ENCODE results near the gene LRRC66.

The LRRC66 gene

GRCh38 chr4:52012651-52013050 lies 7.5 kb downstream of the LRRC66 start:
- DNase-seq, result no peak

DNA sequence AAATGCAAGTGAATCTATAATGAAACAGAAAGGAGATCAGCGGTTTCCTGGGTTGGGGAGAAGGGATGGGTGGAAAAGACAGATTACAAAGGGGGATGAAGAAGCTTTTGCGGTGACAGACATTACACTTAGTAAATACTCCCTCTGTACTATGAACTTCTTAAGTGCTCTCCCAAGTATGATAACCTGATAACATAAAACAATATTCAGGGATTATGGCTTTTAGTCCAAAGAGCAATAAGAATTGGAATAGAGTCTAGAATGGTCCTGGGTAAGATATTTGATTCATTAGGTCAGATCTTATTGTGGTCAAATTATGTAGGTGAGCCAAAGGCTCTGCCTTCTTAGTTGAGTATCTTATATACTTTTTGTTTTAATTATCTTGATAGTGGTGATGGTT lies 9.2 kb downstream of the LRRC66 start:
- no peak for DNase-seq

DNA sequence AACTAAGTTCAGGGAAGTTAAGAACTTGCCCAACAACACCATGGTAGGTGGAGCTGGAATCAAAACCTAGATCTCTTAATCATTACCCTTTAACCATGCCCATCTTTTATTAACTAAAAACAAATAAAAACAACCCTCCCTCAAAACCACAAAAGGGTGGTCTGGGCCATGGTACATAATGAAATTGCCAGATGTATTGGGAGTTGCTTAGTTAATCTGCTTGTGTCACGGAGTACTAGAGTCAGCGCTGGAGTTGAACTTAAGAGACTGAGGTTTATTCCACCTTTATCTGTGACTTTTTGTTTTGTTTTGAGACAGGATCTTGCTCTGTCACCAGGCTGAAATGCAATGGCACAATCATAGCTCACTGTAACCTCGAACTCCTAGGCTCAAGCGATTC lies 13.3 kb downstream of the LRRC66 start:
- no peak for DNase-seq

GRCh38 chr4:52005604-52006273 lies 14.4 kb downstream of the LRRC66 start:
- DNase-seq, result no peak

DNA sequence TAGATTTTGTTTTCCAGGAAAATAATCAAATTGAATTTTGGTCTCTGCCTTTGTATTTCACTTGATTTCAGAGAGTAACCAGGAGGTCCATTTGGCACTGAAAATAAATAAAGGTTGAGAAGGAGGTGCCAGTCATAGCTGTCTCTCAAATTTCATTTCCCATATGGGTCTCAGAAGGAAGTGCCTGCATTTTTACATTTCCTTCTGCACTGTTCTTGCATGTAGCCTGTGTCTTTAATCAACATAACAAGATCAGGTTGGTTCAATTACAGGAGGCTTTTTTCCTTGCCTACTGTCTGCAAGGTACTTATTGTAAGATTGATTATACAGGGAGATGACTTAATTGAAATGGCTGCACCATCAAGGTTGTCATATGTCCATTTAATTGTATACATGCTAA lies 15.7 kb downstream of the LRRC66 start:
- DNase-seq, result no peak

- DNase-seq, result no peak
These were observed 18.5 kb downstream of the LRRC66 start for GRCh38 chr4:52001616-52002015.

- no peak for DNase-seq
These were observed 20.9 kb downstream of the LRRC66 start for GRCh38 chr4:51999250-51999649.

DNA sequence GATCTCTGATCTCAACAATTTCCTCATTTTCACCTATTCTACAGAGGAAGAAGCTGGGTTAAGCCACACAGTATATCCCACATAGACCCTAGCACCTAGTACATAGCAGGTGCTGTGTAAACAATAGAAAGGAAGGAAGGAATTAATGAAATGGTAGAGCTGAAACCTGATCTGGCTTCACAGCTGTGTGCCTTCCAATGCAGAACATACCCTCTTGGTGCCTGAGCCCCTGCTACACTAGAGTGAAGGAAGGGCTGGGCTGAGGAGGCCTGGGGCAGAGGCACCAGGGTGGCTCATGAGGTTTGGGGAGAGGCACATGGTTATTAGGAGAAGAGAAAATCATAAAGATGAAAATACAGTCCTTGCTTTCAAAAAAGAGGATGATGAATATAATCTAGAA lies 21.3 kb downstream of the LRRC66 start:
- no peak for DNase-seq

DNA sequence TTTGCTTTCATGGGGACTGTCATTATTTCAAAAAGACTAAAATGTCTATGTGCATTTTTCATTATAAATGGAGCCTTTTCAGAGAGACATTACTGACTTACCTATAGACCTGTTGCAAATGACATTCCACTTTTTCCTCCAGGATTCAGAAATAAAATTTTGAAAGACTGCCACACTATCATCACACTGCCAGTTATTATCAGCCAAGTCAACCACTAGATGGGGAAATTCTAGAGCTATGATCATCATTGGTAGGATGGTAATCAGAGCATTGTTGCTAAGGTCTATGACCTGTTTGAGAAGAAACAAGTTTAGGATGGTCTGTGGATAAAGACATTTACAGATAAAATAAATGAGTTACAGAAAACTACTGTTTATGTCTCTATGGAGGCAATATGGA lies 22.5 kb downstream of the LRRC66 start:
- DNase-seq, result no peak

GRCh38 chr4:51995647-51996220 lies 24.4 kb downstream of the LRRC66 start:
- no peak for DNase-seq

- DNase-seq, result no peak
These were observed 54.3 kb downstream of the LRRC66 start for GRCh38 chr4:51965862-51966261.

DNA sequence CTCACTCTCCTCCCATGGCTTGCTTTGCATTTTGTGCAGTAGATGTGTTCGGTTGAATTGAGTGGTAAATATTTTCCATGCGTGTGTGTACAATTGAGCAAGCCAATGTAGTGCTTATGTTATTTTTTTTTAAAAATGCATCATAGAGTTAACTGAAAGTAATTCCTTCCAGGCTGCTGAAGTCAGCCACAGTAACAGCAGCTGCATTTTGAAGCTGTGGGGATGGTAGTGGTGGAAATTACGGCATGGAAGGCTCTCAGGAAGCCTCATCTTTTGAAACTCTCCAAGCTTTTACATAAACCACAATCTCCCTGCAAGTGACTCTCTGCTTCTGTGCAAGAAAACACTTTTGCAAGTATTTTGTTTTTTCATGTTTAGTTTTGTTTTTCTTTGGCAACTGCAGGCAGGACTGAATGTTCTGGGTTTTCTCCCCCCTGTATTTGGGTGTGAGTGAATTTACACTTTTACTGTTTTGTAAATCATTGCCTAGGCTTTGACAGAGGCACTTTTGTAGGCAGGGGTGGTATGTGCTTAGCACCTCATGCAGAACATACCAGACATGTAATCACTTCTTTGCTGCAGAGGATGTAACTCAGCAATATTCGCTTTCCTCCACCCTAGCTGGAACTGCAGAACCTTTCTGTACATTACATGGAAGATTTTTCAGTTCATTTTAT lies 56.2 kb downstream of the LRRC66 start:
- no peak for DNase-seq

GRCh38 chr4:51960486-51960885 lies 59.7 kb downstream of the LRRC66 start:
- no peak for DNase-seq

- DNase-seq, result no peak
These were observed 61.8 kb downstream of the LRRC66 start for GRCh38 chr4:51958199-51958968.
